ENCODE data around the gene MYO1B. TPM values are rescaled to one million over a fixed set of nuclear protein-coding genes. Genes with fewer than 3 reads are reported as not detected.

Gene MYO1B
- total RNA-seq, 1 donor = 246 TPM

DNA sequence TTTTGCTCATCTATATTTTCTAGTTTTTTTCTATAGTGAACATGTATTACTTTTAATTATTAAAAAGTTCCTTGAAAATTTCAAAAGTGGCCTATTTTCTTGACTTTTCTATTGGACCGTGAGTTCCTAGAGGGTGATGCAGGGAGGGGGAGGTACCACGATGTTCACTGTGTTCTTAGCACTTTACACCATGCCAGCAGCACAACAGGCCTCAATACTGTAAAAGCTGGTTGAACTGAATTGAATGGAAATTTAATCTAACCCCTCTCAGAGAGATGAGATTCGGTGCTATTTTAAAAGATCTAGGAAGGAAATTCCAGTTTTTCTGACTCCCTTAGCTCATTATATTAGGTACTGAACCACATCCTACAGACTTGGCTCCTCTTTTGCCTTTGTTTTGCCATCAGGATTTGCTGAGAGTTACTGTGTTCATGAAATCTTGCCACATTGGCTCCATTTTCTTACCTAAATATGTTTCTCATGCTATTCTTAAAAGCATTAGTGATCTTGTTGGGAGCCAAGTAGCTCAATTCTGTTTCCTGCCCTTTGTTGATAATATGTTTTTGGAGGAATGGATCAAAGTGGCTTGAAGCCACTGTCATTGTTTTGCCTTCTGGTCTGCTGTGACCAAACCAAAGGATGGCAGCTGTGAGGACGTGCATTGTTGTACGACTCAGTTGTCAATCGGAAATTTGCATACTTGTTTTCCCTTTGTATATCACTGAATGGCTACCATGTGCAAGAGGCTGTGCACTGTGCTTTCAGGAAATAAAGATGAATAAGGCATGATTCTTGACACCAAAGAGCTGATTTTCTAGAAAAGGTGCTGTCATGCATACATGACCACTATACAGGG, 25.3 kb downstream of the MYO1B start:
- H3K4me3 ChIP-seq (ENCODE audit: insufficient read depth, low read length) = no peak overlapping the region
- peaks cover 3% of the 10 kb centered on the region for H3K36me3 ChIP-seq (ENCODE audit: insufficient read depth, low read length)
- H3K4me1 ChIP-seq (ENCODE audit: insufficient read depth, low read length) = peaks cover 33% of the 10 kb centered on the region
- no peak overlapping the region for H3K4me2 ChIP-seq (ENCODE audit: insufficient read depth, low read length)
- no peaks in the 10 kb centered on the region for H3K9me3 ChIP-seq (ENCODE audit: low read depth, low read length)
- peaks cover 67% of the 10 kb centered on the region for H4K20me1 ChIP-seq (ENCODE audit: insufficient read depth, low read length)
- H3K27ac ChIP-seq (ENCODE audit: low read depth, low read length) = no peak overlapping the region
- H3K27me3 ChIP-seq (ENCODE audit: insufficient read depth, low read length) = no peaks in the 10 kb centered on the region
- H2AFZ ChIP-seq (ENCODE audit: low read length) = no peak overlapping the region
- no peak for DNase-seq (ENCODE audit: insufficient read length, low spot score, missing footprints)
- TF ChIP-seq, protein P1, sequence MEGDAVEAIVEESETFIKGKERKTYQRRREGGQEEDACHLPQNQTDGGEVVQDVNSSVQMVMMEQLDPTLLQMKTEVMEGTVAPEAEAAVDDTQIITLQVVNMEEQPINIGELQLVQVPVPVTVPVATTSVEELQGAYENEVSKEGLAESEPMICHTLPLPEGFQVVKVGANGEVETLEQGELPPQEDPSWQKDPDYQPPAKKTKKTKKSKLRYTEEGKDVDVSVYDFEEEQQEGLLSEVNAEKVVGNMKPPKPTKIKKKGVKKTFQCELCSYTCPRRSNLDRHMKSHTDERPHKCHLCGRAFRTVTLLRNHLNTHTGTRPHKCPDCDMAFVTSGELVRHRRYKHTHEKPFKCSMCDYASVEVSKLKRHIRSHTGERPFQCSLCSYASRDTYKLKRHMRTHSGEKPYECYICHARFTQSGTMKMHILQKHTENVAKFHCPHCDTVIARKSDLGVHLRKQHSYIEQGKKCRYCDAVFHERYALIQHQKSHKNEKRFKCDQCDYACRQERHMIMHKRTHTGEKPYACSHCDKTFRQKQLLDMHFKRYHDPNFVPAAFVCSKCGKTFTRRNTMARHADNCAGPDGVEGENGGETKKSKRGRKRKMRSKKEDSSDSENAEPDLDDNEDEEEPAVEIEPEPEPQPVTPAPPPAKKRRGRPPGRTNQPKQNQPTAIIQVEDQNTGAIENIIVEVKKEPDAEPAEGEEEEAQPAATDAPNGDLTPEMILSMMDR (IDR thresholded peaks at IDR 0.05; ENCODE audit: extremely low read depth, low read depth, low read length) = no peak
- peaks cover 99% of the 10 kb centered on the region for H3K79me2 ChIP-seq (ENCODE audit: insufficient read depth, low read length)

DNA sequence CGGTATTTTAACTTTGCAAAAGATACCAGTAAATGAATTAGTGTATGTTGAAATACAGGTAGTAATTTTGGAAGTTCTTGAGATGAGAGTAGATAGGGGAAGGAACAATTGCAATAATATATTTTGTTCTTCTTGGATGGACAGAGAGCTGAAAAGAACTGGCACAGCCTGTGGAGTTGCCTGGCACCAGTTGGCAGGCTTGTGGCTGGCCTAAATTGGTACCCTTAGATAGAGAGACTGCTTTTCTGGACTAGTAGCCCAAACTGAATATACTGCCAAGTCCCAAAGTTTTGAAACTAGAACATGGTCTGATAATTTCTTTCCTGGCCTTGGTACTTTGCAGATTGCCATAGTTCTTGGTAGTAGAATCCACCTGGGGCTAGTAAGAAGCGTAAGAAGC, 26.9 kb downstream of the MYO1B start:
- no peak for DNase-seq (ENCODE audit: insufficient read length, low spot score, missing footprints)
- TF ChIP-seq, protein P1 (IDR thresholded peaks at IDR 0.05; ENCODE audit: extremely low read depth, low read depth, low read length) = no peak
- peaks cover 73% of the 10 kb centered on the region for H4K20me1 ChIP-seq (ENCODE audit: insufficient read depth, low read length)

DNA sequence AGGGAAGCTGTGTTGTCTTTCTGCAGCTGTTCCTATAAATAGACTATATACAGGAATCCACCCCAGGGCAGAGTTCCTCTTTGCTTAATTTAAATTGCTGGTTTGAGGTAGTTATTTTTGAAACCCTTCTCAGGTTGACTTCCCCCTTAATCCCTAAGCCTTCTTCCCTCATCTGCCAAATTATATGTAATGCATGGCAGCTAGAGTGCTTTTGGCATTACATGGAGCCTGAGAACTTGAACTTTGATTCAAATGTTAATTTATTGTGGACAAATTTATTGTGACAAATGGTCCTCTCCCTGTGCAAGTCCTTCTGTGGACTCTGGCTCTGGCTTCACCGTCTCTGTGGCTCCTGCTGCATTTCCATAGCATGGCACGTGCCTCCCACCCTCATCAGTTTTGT, 29.2 kb downstream of the MYO1B start:
- no peak for DNase-seq (ENCODE audit: insufficient read length, low spot score, missing footprints)
- Histone ChIP-seq H2AFZ (ENCODE audit: low read length) (no peak overlapping the region), H4K20me1 (ENCODE audit: insufficient read depth, low read length) (peaks cover 74% of the 10 kb centered on the region), H3K4me1 (ENCODE audit: insufficient read depth, low read length) (peaks cover 26% of the 10 kb centered on the region), H3K36me3 (ENCODE audit: insufficient read depth, low read length) (peaks cover 23% of the 10 kb centered on the region), H3K27ac (ENCODE audit: low read depth, low read length) (no peak overlapping the region), H3K9me3 (ENCODE audit: low read depth, low read length) (no peaks in the 10 kb centered on the region), H3K27me3 (ENCODE audit: insufficient read depth, low read length) (no peaks in the 10 kb centered on the region), H3K4me2 (ENCODE audit: insufficient read depth, low read length) (no peak overlapping the region), H3K79me2 (ENCODE audit: insufficient read depth, low read length) (peaks cover 100% of the 10 kb centered on the region), H3K4me3 (ENCODE audit: insufficient read depth, low read length) (no peak overlapping the region)
- TF ChIP-seq, protein P1 (IDR thresholded peaks at IDR 0.05; ENCODE audit: extremely low read depth, low read depth, low read length) = no peak

More for the DNA sequence above, 26.9 kb downstream of the MYO1B start:
- H3K4me1 ChIP-seq (ENCODE audit: insufficient read depth, low read length) = peaks cover 31% of the 10 kb centered on the region
- no peak overlapping the region for H3K27ac ChIP-seq (ENCODE audit: low read depth, low read length)
- no peaks in the 10 kb centered on the region for H3K27me3 ChIP-seq (ENCODE audit: insufficient read depth, low read length)
- H2AFZ ChIP-seq (ENCODE audit: low read length) = no peak overlapping the region
- H3K36me3 ChIP-seq (ENCODE audit: insufficient read depth, low read length) = peaks cover 8% of the 10 kb centered on the region
- H3K4me3 ChIP-seq (ENCODE audit: insufficient read depth, low read length) = no peak overlapping the region
- no peaks in the 10 kb centered on the region for H3K9me3 ChIP-seq (ENCODE audit: low read depth, low read length)
- no peak overlapping the region for H3K4me2 ChIP-seq (ENCODE audit: insufficient read depth, low read length)
- peaks cover 100% of the 10 kb centered on the region for H3K79me2 ChIP-seq (ENCODE audit: insufficient read depth, low read length)

DNA sequence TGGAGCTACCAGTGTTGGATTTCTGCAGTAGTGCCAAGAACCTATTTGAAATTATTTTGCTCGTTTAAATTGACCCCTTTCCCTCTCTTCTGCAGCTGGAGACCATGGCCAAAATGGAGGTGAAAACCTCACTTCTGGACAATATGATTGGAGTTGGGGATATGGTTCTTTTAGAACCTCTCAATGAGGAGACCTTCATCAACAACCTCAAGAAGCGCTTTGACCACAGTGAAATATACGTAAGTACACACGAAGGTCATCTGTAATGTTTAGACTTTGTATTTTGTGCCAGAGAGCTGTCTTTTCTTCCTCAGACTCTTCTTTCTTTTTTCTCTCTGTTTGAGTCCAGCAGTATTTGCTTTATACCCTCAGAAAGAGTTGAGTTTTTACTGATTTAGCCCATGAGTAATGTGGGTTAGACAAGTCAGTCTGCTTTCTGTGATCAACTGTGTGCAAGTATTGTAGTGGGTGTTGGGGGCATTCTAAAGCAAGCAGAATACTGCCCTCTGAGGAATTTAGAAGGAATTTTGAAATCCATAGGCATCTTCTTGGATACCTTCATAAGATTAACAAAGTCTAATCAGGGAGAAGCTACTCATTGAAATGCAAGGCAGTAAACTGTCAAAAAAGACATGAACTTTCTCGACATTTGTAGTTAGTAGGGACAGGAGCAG, 31.7 kb downstream of the MYO1B start:
- TF ChIP-seq, protein P1 (IDR thresholded peaks at IDR 0.05; ENCODE audit: extremely low read depth, low read depth, low read length) = no peak
- H3K4me3 ChIP-seq (ENCODE audit: insufficient read depth, low read length) = no peak overlapping the region
- peaks cover 100% of the 10 kb centered on the region for H3K79me2 ChIP-seq (ENCODE audit: insufficient read depth, low read length)
- peak overlapping the region; percentile 27 for H3K27ac ChIP-seq (ENCODE audit: low read depth, low read length)
- no peak for DNase-seq (ENCODE audit: insufficient read length, low spot score, missing footprints)
- no peaks in the 10 kb centered on the region for H3K9me3 ChIP-seq (ENCODE audit: low read depth, low read length)
- no peak overlapping the region for H2AFZ ChIP-seq (ENCODE audit: low read length)
- H4K20me1 ChIP-seq (ENCODE audit: insufficient read depth, low read length) = peaks cover 66% of the 10 kb centered on the region
- peaks cover 46% of the 10 kb centered on the region for H3K36me3 ChIP-seq (ENCODE audit: insufficient read depth, low read length)
- H3K27me3 ChIP-seq (ENCODE audit: insufficient read depth, low read length) = no peaks in the 10 kb centered on the region
- peak overlapping the region; percentile 21 for H3K4me2 ChIP-seq (ENCODE audit: insufficient read depth, low read length)
- H3K4me1 ChIP-seq (ENCODE audit: insufficient read depth, low read length) = peaks cover 20% of the 10 kb centered on the region

Data from osteoblast (primary cell).